Right lobe of liver (tissue), 4 donors: ENCODE results near the gene SPAG5.

ENCODE experiments used
- CTCF ChIP-seq, 4 donors: fragments of 200-600 bp in 3 of 4; fragments of 450-650 bp in 1 of 4; IDR thresholded peaks; one replicate each; pipeline versions ENCODE4 v1.5.1 to v1.8.0; 2016 to 2022; ENCODE audit warnings: antibody characterized with exemption in 4 of 4, mild to moderate bottlenecking in 2 of 4
- POLR2A ChIP-seq: fragments of 450-650 bp; IDR thresholded peaks from one replicate; pipeline ENCODE4 v1.6.1; 2017; ENCODE audit warnings: antibody characterized with exemption, mild to moderate bottlenecking
- donor health status: DM: no; HTN: no; CAD: no.
- donor health status: DM: no; HTN: no; CAD: no.
- donor health status: DM: no; HTN: yes; CAD: no.

- TF ChIP-seq POLR2A (no peak), CTCF (IDR thresholded peaks at IDR 0.05) (no peak)
Measured at GRCh38 chr17:28626818-28627217, 28.0 kb upstream of the SPAG5 start.
